ENCODE data around the gene TEF. TPM values are rescaled to one million over a fixed set of nuclear protein-coding genes. Genes with fewer than 3 reads are reported as not detected.

Gene TEF, protein sequence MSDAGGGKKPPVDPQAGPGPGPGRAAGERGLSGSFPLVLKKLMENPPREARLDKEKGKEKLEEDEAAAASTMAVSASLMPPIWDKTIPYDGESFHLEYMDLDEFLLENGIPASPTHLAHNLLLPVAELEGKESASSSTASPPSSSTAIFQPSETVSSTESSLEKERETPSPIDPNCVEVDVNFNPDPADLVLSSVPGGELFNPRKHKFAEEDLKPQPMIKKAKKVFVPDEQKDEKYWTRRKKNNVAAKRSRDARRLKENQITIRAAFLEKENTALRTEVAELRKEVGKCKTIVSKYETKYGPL
- 0.76 to 1.2 TPM (median 0.79 TPM) in 5 replicates for total RNA-seq (2022; extraction: Qiagen RNA extraction; ENCODE audit: low read depth)

DNA sequence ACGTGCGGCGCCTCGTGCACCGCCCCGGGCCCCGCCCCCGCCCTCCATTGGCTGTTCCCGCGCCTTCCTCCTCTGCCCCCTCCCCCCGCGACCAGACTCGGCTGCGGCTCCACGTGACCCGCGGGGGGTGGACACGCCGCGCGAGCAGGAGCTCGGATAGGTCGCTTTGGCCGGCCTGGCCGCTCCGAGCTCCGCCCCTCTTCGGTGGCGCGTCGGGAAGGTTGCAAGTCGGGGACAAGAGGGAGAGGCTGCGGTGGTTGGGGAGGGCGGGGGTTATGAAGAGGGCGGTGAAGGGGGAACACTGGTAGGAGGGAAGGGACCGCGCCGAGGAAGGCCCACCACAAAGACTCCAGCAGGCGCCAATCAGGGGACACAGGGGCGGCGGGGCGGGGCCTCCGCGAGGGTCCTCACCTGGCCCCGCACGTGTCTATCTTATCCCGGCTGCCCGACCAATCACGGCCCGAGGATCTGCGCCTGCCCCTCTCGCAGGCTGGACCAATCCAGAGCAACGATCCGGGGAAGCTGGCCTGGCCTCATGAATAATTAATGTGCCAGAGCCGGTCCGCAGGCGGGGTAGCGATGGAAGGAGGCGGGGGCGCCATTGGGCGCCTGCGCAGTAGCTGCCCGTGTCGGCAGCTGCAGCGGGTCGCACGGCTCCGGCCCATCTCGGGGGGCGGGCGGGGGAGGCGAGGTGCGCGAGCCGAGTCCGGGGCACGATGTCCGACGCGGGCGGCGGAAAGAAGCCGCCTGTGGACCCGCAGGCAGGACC is at the start of gene TEF:
TEF (plus strand) TSS at position 614 of the 769 bp plus-strand sequence; CDS start at position 717, 103 bp downstream.

DNA sequence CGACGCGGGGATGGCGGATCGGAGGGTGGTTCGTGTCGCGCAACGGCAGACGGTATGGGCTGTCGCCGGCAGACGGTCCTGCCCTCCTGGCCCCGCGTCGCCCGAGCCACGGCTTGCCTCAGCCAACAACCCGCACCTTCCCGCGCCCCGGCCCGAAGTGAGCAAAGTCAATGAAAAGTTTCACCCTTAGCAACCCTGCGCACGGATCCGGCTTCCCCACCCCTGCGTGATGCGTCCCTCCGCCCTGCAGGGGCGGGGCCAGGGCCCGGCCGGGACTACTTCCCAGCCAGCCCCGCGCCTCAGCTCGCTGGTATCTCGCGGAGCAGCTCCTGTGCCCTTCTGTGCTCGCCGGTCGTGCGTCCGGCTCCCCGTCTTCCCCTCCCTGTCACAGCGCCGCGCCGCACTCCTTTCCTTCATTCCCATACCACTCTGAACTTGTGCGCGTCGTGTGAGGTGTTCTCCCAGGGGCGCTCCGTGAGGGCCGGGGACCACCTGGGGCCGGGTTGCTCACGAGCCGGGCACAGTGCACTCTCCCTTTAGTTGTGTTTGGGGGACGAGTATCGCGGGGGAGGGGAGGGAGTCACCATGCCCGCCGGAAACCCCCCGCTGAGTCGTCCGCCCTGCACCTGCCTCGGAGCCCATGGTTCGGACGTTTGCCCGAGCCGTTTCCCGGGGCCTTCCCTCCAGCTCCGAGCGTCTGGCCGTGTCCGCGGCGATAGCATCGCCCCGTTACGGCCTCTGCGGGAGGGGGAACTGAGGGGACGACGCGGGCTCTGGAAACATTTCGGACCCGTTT is 65.1 kb downstream of the TEF start, which contains the start of gene TOB2:
TOB2 (minus strand) TSS at position 163 of the 796 bp plus-strand sequence. CDS start 9,456 bp downstream, outside the sequence.

Other genes starting within 250 kb of the TEF start
- 16.7 to 20.1 TPM (median 18.5 TPM) in 5 replicates for gene L3MBTL2, start 176.6 kb upstream of the TEF start, total RNA-seq (2022; extraction: Qiagen RNA extraction; ENCODE audit: low read depth)
- not detected in 5 replicates for gene CHADL, start 141.0 kb upstream of the TEF start, total RNA-seq (2022; extraction: Qiagen RNA extraction; ENCODE audit: low read depth)
- 57.6 to 97.5 TPM (median 96.4 TPM) in 5 replicates for gene RANGAP1, start 95.8 kb upstream of the TEF start, total RNA-seq (2022; extraction: Qiagen RNA extraction; ENCODE audit: low read depth)
- 15.7 to 26.9 TPM (median 25.0 TPM) in 5 replicates for gene ZC3H7B, start 80.4 kb upstream of the TEF start, total RNA-seq (2022; extraction: Qiagen RNA extraction; ENCODE audit: low read depth)
- 17.6 to 27.5 TPM (median 21.6 TPM) in 5 replicates for gene TOB2, start 64.9 kb downstream of the TEF start, total RNA-seq (2022; extraction: Qiagen RNA extraction; ENCODE audit: low read depth)
- gene PHF5A, start 86.8 kb downstream of the TEF start, total RNA-seq (2022; extraction: Qiagen RNA extraction; ENCODE audit: low read depth), result 58.9 to 80.9 TPM (median 66.8 TPM) in 5 replicates
- 40.4 to 49.7 TPM (median 48.1 TPM) in 5 replicates for gene ACO2, start 87.2 kb downstream of the TEF start, total RNA-seq (2022; extraction: Qiagen RNA extraction; ENCODE audit: low read depth)
- gene POLR3H, start 162.5 kb downstream of the TEF start, total RNA-seq (2022; extraction: Qiagen RNA extraction; ENCODE audit: low read depth), result 24.3 to 45.8 TPM (median 44.2 TPM) in 5 replicates
- 1.5 to 2.9 TPM (median 2.2 TPM) in 5 replicates for gene CSDC2, start 179.1 kb downstream of the TEF start, total RNA-seq (2022; extraction: Qiagen RNA extraction; ENCODE audit: low read depth)
- 24.1 to 34.3 TPM (median 29.1 TPM) in 5 replicates for gene PMM1, start 207.9 kb downstream of the TEF start, total RNA-seq (2022; extraction: Qiagen RNA extraction; ENCODE audit: low read depth)
- gene DESI1, start 239.1 kb downstream of the TEF start, total RNA-seq (2022; extraction: Qiagen RNA extraction; ENCODE audit: low read depth), result 14.9 to 18.7 TPM (median 16.4 TPM) in 5 replicates
- gene XRCC6, start 239.4 kb downstream of the TEF start, total RNA-seq (2022; extraction: Qiagen RNA extraction; ENCODE audit: low read depth), result 282 to 431 TPM (median 302 TPM) in 5 replicates